Gastrocnemius medialis (tissue), 4 donors: ENCODE data around the gene PML. TPM values are rescaled to one million over a fixed set of nuclear protein-coding genes. Genes with fewer than 3 reads are reported as not detected.

ENCODE experiments used
- ATAC-seq, 2 donors: fragments of 150-250 bp; one replicate each; pipeline ENCODE4 v1.9.1; 2016
- DNase-seq, 2 donors: peaks; one replicate each; pipeline ENCODE4 v3.0.0-alpha.2; 2019
- H3K27ac ChIP-seq, 4 donors: fragments of 200-600 bp; sonication (generic); 1 replicate in 1 of 4; 2 replicates in 3 of 4; pipeline ENCODE4 v1.5.1; 2016 to 2018; ENCODE audit warnings: mild to moderate bottlenecking in 2 of 4, moderate library complexity in 1 of 4
- H3K27me3 ChIP-seq, 3 donors: fragments of 200-600 bp; sonication (generic) in 2 of 3; 1 replicate in 1 of 3; 2 replicates in 2 of 3; pipeline versions ENCODE4 v1.5.1 to v1.6.0; 2016 to 2019; ENCODE audit warnings: mild to moderate bottlenecking in 1 of 3, moderate library complexity in 1 of 3
- H3K36me3 ChIP-seq, 2 donors: fragments of 200-600 bp; sonication (generic) in 1 of 2; one replicate each; pipeline ENCODE4 v1.5.1; 2017 to 2018
- H3K4me1 ChIP-seq, 2 donors: fragments of 200-600 bp; sonication (generic) in 1 of 2; one replicate each; pipeline ENCODE4 v1.5.1; 2016 to 2017; ENCODE audit warnings: mild to moderate bottlenecking in 2 of 2
- H3K4me3 ChIP-seq, 4 donors: fragments of 200-600 bp; sonication (generic) in 3 of 4; 1 replicate in 1 of 4; 2 replicates in 3 of 4; pipeline ENCODE4 v1.5.1; 2016 to 2019; ENCODE audit warnings: mild to moderate bottlenecking in 2 of 4
- H3K9me3 ChIP-seq, 3 donors: fragments of 200-600 bp; sonication (generic) in 2 of 3; 1 replicate in 1 of 3; 2 replicates in 2 of 3; pipeline ENCODE4 v1.5.1; 2016 to 2019
- POLR2A ChIP-seq, 2 donors: fragments of 450-650 bp; IDR thresholded peaks; one replicate each; pipeline ENCODE4 v1.6.1; 2017; ENCODE audit warnings: antibody characterized with exemption in 2 of 2, mild to moderate bottlenecking in 2 of 2, moderate library complexity in 2 of 2
- in situ Hi-C, 4 donors: fragments of 200-750 bp; cut with MboI; loops; one replicate each; pipeline versions ENCODE4 v1.15.0 to v1.8.0; 2017; ENCODE audit warnings: low sequenced_read_pairs in 4 of 4
- intact Hi-C: fragments of 100-400 bp; cut with DNase I; formaldehyde crosslinking; loops from one replicate; pipeline ENCODE4 v1.15.1; 2023; ENCODE audit warnings: low total_unique reads
- total RNA-seq, 4 donors: library from RNA; depleted of rRNA; stranded (reverse); fragments of >200 nt; gene quantifications; one replicate each; pipeline versions ENCODE4 v1.1.0 to v1.2.3, GENCODE V29; 2016
- TF ChIP-seq, protein P1 (sequence below), 5 experiments: fragments of 450-650 bp in 3 of 5; fragments of 200-600 bp in 2 of 5; sonication (generic) in 2 of 5; IDR thresholded peaks in 4 of 5; conservative IDR thresholded peaks in 1 of 5; 1 replicate in 4 of 5; 2 replicates in 1 of 5; pipeline ENCODE4 v1.5.1; 2016 to 2019; ENCODE audit warnings: antibody characterized with exemption in 5 of 5, mild to moderate bottlenecking in 3 of 5, moderate library complexity in 3 of 5

Gene PML
- total RNA-seq, 4 donors from 2014 or later: 17.3 to 42.1 (median 21.2) TPM

DNA sequence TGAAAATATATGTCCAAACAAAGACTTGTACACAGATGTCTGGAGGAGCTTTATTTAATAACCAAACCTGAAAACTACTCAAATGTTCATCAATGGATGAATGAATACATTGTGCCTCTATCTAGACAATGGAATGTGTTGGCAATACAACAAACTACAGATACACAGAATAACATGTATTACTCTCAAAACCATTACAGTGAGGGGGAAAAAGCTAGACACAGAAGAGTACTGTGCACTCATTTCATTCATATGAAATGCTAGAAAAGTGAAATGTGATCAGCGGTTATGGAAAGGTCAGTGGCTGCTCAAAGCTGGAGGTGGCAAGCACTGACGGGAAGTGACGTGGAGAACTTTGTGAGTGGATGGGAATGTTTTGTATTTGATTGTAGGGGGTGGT lies 15.6 kb upstream of the PML start:
- Histone ChIP-seq H3K36me3 (no peaks in the 10 kb centered on the region), H3K4me3 (no peak overlapping the region), H3K9me3 (no peaks in the 10 kb centered on the region), H3K27me3 (peaks cover 0 to 3% (median 0%) of the 10 kb centered on the region in 3 donors), H3K4me1 (peaks cover 29 to 33% of the 10 kb centered on the region in 2 donors), H3K27ac (no peak overlapping the region)
- no peak for TF ChIP-seq POLR2A (IDR thresholded peaks at IDR 0.05)
- TF ChIP-seq, protein P1, sequence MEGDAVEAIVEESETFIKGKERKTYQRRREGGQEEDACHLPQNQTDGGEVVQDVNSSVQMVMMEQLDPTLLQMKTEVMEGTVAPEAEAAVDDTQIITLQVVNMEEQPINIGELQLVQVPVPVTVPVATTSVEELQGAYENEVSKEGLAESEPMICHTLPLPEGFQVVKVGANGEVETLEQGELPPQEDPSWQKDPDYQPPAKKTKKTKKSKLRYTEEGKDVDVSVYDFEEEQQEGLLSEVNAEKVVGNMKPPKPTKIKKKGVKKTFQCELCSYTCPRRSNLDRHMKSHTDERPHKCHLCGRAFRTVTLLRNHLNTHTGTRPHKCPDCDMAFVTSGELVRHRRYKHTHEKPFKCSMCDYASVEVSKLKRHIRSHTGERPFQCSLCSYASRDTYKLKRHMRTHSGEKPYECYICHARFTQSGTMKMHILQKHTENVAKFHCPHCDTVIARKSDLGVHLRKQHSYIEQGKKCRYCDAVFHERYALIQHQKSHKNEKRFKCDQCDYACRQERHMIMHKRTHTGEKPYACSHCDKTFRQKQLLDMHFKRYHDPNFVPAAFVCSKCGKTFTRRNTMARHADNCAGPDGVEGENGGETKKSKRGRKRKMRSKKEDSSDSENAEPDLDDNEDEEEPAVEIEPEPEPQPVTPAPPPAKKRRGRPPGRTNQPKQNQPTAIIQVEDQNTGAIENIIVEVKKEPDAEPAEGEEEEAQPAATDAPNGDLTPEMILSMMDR (IDR thresholded peaks at IDR 0.05 in 4 of 5, conservative IDR thresholded peaks at IDR 0.05 in 1 of 5): no peak
- in situ Hi-C loops: loop anchor here in 1 of 4 donors (25.0 kb wide), 1 partner anchor 483 kb away; the partner anchor contains the start of gene UBL7
- intact Hi-C loops: loop anchor here (10.0 kb wide), 1 partner anchor 146 kb away; no protein-coding TSS in a partner anchor
- ATAC-seq (no peak), DNase-seq (no peak)

DNA sequence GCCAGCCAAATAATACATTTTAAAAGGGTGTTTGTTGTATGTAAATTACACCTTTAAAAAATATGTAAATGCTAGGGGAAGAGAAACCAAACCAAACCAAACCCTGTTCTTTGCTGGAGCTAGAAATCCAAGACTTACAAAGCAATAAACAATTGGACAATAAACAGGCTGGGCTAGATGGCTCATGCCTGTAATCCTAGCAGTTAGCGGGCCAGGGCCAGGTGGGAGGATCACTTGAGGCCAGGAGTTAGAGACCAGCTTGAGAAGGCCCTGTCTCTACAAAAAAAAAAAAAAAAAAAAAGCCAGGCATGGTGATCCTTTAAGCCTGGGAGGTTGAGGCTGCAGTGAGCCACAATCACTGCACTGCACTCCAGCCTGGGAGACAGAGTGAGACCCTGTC lies 14.9 kb upstream of the PML start:
- peaks cover 37 to 39% of the 10 kb centered on the region in 2 donors for H3K4me1 ChIP-seq
- ATAC-seq (no peak), DNase-seq (no peak)
- no peak overlapping the region for H3K27ac ChIP-seq
- in situ Hi-C loops (loop anchor here in 2 of 4 donors (10.0 to 25.0 kb wide), 2 partner anchors 65 to 483 kb away; partner anchors contain the start of gene UBL7 (in 1 of the 2)), intact Hi-C loops (loop anchor here (10.0 kb wide), 1 partner anchor 145 kb away; no protein-coding TSS in a partner anchor)
- no peaks in the 10 kb centered on the region for H3K9me3 ChIP-seq
- H3K27me3 ChIP-seq: peaks cover 0 to 3% (median 0%) of the 10 kb centered on the region in 3 donors
- TF ChIP-seq, protein P1 (IDR thresholded peaks at IDR 0.05 in 4 of 5, conservative IDR thresholded peaks at IDR 0.05 in 1 of 5): no peak
- no peak for TF ChIP-seq POLR2A (IDR thresholded peaks at IDR 0.05)
- H3K4me3 ChIP-seq: no peak overlapping the region
- peaks cover 0 to 5% of the 10 kb centered on the region in 2 donors for H3K36me3 ChIP-seq

DNA sequence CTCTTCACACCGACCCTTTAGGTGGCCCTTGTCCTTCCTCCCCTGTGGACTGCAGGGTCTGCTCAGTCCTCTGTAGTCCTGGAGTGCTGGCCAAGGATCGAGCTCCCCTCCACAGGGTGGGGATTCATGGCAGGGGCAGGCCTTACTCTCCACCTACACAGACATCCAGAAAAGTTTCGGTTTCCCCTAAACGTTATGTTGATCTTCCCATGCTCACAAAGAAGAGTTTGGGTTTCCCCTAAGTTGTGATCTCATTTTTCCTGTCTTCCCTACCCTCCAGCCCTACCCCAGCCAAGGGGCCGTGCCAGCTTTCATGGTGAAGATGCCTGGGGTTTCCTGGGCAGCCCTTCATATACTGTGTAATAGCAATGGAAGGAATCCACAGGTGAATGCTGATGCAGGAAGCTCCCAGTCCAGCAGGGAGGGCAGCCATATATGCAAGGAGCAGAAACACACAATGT lies 12.7 kb upstream of the PML start:
- Histone ChIP-seq H3K36me3 (peaks cover 0 to 11% of the 10 kb centered on the region in 2 donors), H3K9me3 (no peaks in the 10 kb centered on the region), H3K27ac (peak overlapping the region; percentile 88 to 94 (median 90)), H3K4me1 (peaks cover 52 to 55% of the 10 kb centered on the region in 2 donors), H3K4me3 (no peak overlapping the region), H3K27me3 (no peaks in the 10 kb centered on the region)
- ATAC-seq (no peak), DNase-seq (no peak)
- in situ Hi-C loops (loop anchor here in 2 of 4 donors (10.0 to 25.0 kb wide), 2 partner anchors 63 to 481 kb away; partner anchors contain the start of gene UBL7 (in 1 of the 2)), intact Hi-C loops (no loop called here)
- TF ChIP-seq, protein P1 (IDR thresholded peaks at IDR 0.05 in 4 of 5, conservative IDR thresholded peaks at IDR 0.05 in 1 of 5): no peak
- TF ChIP-seq POLR2A (IDR thresholded peaks at IDR 0.05): no peak

DNA sequence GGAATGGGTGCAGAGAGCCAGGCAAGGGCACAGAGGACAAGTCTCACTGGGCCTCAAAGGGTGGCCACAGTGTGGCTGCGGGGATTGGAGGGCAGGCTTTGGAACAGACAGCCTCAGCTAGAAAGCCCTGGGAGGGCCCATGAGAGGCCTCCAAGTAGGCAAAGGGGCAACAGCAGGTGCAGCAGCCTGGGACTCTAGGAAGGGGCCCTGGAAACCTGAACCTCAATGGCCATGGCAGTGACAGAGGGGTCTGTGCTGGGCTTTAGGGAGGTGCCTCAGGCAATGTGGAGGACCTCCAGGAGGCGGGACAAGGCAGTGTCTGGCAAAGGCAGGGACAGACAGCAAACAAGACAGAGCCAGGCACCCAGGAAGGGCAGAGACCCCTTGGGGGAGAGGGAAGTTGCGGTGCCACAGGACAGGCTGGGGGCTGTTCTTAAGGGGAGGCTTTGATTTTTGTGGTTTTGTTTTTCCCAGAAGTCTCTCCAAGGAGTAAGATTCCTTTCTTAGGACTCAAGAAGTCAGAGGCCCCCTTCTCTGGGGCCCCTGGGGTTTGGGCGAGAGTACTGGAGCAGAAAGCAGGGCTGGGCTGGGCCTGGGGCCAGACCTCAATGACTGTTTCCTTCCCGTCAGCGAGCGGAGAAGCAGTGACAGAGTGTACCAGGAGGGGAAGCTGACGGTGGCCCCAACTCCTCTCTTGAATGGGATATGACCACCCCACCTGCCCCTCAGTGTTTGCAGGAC lies 12.1 kb upstream of the PML start:
- Histone ChIP-seq H3K9me3 (no peaks in the 10 kb centered on the region), H3K27me3 (no peaks in the 10 kb centered on the region), H3K4me3 (peak overlapping the region in 2 of 4 donors; percentile 21 to 29), H3K4me1 (peaks cover 56 to 60% of the 10 kb centered on the region in 2 donors), H3K36me3 (peaks cover 0 to 11% of the 10 kb centered on the region in 2 donors), H3K27ac (peak overlapping the region; percentile 88 to 94 (median 90))
- in situ Hi-C loops (loop anchor here in 2 of 4 donors (10.0 to 25.0 kb wide), 2 partner anchors 62 to 480 kb away; partner anchors contain the start of gene UBL7 (in 1 of the 2)), intact Hi-C loops (no loop called here)
- DNase-seq (peak; percentile 48 to 71), ATAC-seq (peak; percentile 75 to 81)
- peak in 1 of 2 donors; percentile 29 for TF ChIP-seq POLR2A (IDR thresholded peaks at IDR 0.05)
- TF ChIP-seq, protein P1 (IDR thresholded peaks at IDR 0.05 in 4 of 5, conservative IDR thresholded peaks at IDR 0.05 in 1 of 5): no peak
